OCI-LY3 (cell line): ENCODE data around the gene ECHS1.

Experiments used
- H2AFZ ChIP-seq: fragments of 200-600, 300-600 bp; shearing (Covaris generic); 2 replicates; pipeline ENCODE4 v1.6.0; 2014; ENCODE audit warnings: antibody characterized with exemption, low read depth, low read length
- H3K27ac ChIP-seq: fragments of 200-600, 300-600 bp; sonication (generic); 2 replicates; pipeline ENCODE4 v1.5.1; 2014; ENCODE audit warnings: mild to moderate bottlenecking, low read length, moderate library complexity, mixed read lengths
- H3K27me3 ChIP-seq: fragments of 200-600, 300-600 bp; sonication (generic); 2 replicates; pipeline ENCODE4 v1.6.1; 2014; ENCODE audit warnings: low read depth, low read length, mixed read lengths
- H3K36me3 ChIP-seq: fragments of 200-600, 300-600 bp; sonication (generic); replicated peaks from 2 replicates; pipeline ENCODE3; 2014; ENCODE audit warnings: low read depth, low read length, mixed read lengths
- H3K4me1 ChIP-seq: fragments of 300-600, 200-600 bp; sonication (generic); 2 replicates; pipeline ENCODE4 v1.6.1; 2014; ENCODE audit warnings: low read length, mixed read lengths
- H3K4me2 ChIP-seq: fragments of 200-600, 300-600 bp; sonication (generic); 2 replicates; pipeline ENCODE4 v1.6.1; 2014; ENCODE audit warnings: low read length, mixed read lengths
- H3K4me3 ChIP-seq: fragments of 300-600, 200-600 bp; sonication (generic); 2 replicates; pipeline ENCODE4 v1.5.1; 2014; ENCODE audit warnings: antibody characterized with exemption, mild to moderate bottlenecking, low read length, moderate library complexity
- H3K79me2 ChIP-seq: fragments of 300-600, 200-600 bp; shearing (Covaris generic); 2 replicates; pipeline ENCODE4 v1.6.1; 2014; ENCODE audit warnings: mild to moderate bottlenecking, low read length, mixed read lengths
- H3K9ac ChIP-seq: fragments of 300-600, 200-600 bp; shearing (Covaris generic); 2 replicates; pipeline ENCODE4 v1.6.0; 2014; ENCODE audit warnings: mild to moderate bottlenecking, low read length, moderate library complexity
- H3K9me3 ChIP-seq: fragments of 200-600, 300-600 bp; shearing (Covaris generic); 2 replicates; pipeline ENCODE4 v1.6.1; 2014; ENCODE audit warnings: low read length, mixed read lengths; ENCODE audit not compliant: insufficient read depth
- H4K20me1 ChIP-seq: fragments of 200-600, 300-600 bp; sonication (generic); 2 replicates; pipeline ENCODE4 v1.6.1; 2016; ENCODE audit warnings: low read length, mixed read lengths; ENCODE audit not compliant: insufficient read depth
- EZH2phosphoT487 ChIP-seq: fragments of 200-600 bp; shearing (Covaris generic); IDR thresholded peaks from 2 replicates; pipeline ENCODE4 v1.6.1; 2018; ENCODE audit warnings: antibody characterized with exemption, mixed run types, low read depth
- TF ChIP-seq, protein P1 (sequence below): fragments of 200-600, 300-600 bp; sonication (generic); IDR thresholded peaks from 2 replicates; pipeline ENCODE4 v1.5.1; 2014; ENCODE audit warnings: antibody characterized with exemption, low read length, low read depth

Gene ECHS1

DNA sequence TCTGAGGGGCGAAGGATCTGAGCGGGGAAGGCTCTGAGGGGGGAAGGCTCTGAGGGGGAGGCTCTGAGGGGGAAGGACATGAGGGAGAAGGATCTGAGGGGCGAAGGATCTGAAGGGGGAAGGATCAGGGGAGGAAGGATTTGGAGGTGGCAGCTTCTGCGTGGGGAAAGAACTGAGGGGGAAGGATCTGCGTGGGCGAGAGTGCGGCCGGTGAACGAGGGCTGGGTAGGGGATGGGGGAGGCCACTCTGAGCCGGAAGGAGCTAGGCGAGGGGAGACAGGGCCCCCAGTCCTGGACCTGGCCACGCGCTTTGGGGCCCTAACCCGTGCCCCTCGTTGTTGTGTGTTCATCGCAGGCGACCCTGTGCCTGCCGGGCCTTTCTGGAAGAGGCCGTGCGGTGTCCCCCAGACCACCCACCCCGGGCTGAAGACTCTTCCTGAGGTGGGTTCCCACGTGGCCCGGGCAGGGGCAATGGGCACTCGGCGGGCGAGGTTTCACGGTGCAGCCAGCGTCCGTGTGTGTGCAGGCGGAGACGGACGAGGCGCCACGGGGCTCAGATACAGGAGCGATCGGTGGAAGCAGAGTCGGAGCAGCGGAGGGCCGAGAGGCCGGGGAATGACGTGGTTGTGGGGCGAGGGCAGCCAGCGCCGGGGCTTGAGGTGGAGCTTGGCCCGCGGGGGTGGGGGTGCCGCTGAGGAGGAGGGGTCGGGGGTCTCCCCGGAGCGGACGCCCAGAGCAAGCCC, 38.5 kb downstream of the ECHS1 start:
- Histone ChIP-seq H3K79me2 (no peaks in the 10 kb centered on the region), H3K4me1 (no peaks in the 10 kb centered on the region), H3K4me2 (no peak overlapping the region), H4K20me1 (no peaks in the 10 kb centered on the region), H3K4me3 (no peak overlapping the region), H3K9me3 (no peaks in the 10 kb centered on the region), H3K27ac (no peak overlapping the region), H2AFZ (no peak overlapping the region), H3K36me3 (no peaks in the 10 kb centered on the region), H3K9ac (no peak overlapping the region), H3K27me3 (peaks cover 5% of the 10 kb centered on the region; the same call in 1 of the 2 replicates)
- TF ChIP-seq, protein P1, sequence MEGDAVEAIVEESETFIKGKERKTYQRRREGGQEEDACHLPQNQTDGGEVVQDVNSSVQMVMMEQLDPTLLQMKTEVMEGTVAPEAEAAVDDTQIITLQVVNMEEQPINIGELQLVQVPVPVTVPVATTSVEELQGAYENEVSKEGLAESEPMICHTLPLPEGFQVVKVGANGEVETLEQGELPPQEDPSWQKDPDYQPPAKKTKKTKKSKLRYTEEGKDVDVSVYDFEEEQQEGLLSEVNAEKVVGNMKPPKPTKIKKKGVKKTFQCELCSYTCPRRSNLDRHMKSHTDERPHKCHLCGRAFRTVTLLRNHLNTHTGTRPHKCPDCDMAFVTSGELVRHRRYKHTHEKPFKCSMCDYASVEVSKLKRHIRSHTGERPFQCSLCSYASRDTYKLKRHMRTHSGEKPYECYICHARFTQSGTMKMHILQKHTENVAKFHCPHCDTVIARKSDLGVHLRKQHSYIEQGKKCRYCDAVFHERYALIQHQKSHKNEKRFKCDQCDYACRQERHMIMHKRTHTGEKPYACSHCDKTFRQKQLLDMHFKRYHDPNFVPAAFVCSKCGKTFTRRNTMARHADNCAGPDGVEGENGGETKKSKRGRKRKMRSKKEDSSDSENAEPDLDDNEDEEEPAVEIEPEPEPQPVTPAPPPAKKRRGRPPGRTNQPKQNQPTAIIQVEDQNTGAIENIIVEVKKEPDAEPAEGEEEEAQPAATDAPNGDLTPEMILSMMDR = no peak
- no peak for TF ChIP-seq EZH2phosphoT487

DNA sequence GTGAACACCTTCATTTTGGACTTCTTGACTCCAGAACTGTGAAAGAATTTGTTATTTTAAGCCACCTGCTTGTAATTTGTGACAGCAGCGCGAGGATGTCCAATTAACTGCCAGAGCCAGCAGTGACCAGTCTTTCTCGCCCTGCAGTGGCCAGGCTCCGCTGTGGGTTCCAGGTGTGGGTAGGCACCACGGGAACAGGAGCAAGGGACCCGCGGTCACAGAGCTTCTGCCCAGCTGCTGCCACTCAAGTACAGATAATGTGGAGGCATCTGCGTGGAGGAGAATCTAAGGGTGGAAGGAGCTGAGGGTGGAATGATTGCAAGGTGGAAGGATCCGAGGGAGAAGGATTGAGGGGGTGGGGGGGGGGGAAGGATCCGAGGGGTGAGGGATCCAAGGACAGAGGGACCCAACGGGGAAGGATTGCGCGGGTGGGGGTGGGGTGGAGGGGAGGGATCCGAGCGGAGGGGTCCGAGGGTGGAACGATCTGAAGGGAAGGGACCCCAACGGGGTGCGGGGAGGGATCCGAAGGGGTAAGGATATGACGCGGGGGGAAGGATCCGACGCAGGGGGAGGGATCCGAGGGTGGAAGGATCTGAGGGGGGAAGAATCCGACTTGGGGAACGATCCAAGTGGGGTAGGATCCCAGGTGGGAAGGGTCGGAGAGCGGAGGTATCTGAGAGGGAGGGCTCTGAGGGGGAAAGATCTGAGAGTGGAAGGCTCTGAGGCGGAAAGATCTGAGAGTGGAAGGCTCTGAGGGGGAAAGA, 40.0 kb downstream of the ECHS1 start:
- Histone ChIP-seq H3K4me1 (no peaks in the 10 kb centered on the region), H3K27me3 (peaks cover 8% of the 10 kb centered on the region), H3K79me2 (no peaks in the 10 kb centered on the region), H3K27ac (no peak overlapping the region), H4K20me1 (no peaks in the 10 kb centered on the region), H3K36me3 (no peaks in the 10 kb centered on the region), H3K4me3 (no peak overlapping the region), H3K9me3 (no peaks in the 10 kb centered on the region), H3K4me2 (no peak overlapping the region), H2AFZ (no peak overlapping the region), H3K9ac (no peak overlapping the region)
- no peak for TF ChIP-seq EZH2phosphoT487
- TF ChIP-seq, protein P1 = no peak

DNA sequence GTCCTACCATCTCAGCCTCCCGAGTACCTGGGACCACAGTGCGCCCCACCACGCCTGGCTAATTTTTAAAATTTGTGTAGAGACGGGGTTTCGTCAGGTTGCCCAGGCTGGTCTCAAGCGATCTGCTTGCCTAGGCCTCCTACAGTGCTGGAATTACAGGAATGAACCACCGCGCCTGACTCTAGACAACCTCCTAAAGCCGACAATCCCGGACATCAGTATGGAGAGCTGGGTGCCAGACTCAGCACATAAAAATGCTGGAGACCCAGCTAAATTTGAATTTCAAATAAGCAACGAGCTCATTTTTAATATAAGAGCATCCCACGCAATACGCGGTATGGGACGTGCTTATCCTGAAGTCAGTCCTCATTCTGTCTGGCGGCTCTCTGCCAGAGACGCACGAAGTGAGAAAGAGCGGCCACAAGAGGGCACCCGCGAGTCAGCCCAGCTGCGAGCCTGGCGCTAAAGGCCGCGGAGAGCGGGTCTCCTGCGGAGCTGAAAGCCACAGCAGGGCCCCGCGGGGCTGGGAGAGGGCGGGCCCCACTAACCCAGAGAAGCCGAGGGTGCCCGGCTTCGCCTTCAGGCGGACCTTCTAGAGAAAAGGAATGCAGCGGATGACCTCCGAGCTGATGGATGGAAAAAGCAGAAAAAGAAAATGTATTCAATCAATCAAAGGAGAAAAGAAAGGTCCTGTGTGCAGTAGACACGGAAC, 43.5 kb downstream of the ECHS1 start:
- Histone ChIP-seq H3K79me2 (no peaks in the 10 kb centered on the region), H3K9me3 (no peaks in the 10 kb centered on the region), H4K20me1 (no peaks in the 10 kb centered on the region), H3K9ac (no peak overlapping the region), H3K27me3 (peaks cover 8% of the 10 kb centered on the region), H3K27ac (no peak overlapping the region), H3K4me2 (peak overlapping the region; percentile 86), H2AFZ (peak overlapping the region; percentile 65; the same call in 1 of the 2 replicates), H3K4me3 (peak overlapping the region; percentile 72), H3K36me3 (no peaks in the 10 kb centered on the region), H3K4me1 (no peaks in the 10 kb centered on the region)
- TF ChIP-seq, protein P1 = peak; percentile 72
- no peak for TF ChIP-seq EZH2phosphoT487
